NK-92 treated with Interleukin-12 subunit alpha and Interleukin-12 subunit beta, amount 100 ng/mL, for 24 hours (cell line): ENCODE data around the gene ZNF273.
"Not testable (repeated sequence)": the region's sequence is repeated elsewhere in the genome, so short reads cannot be mapped to it uniquely, and the experiment has no call there.

Source experiments
- DNase-seq: peaks from one replicate; lab custom pipeline; 2025; lab: John Stamatoyannopoulos, UW

ZNF273 gene

DNA sequence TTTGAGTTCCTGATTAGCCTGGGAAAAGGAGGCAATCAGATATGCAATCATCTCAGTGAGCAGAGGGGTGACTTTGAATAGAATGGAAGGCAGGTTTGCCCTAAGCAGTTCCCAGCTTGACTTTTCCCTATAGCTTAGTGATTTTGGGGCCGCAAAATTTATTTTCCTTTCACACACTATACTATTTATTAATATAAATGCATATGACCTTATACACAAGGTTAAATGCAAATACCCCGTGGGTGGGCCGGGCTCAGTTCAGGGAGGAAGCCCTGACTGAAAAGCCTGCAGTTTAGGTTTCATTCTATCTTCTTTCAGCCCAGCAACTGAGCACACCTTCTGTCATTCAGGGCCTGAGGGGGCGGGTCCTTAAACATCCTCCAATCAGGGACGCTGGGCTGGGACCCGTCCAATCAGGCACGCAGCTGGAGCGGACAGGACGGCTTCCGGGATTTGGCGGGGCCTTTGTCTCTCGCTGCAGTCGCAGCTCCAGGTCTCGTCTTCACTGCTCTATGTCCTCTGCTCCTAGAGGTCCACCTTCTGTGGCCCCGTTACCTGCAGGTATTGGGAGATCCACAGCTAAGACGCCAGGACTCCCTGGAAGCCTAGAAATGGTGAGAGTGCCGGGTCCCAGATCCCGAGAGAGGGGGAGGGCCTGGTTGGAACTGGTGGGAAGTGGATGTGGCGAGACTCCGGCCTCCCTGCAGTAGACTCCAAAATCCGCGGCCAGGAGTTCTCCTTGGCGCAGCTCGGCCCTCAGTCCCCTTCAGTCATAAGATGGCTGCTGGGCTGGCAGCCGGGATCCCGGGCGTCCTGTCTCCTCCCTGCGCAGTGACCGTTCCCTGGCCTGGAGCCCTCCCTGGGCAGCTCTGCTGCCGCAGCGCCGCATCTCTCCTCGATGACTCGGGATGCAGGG lies at the start of gene ZNF273:
Gene ZNF273 (plus strand): TSS at position 468 of the 916 bp plus-strand sequence. CDS start 45 bp downstream, at position 513.
- DNase-seq, result peak; percentile 88

DNA sequence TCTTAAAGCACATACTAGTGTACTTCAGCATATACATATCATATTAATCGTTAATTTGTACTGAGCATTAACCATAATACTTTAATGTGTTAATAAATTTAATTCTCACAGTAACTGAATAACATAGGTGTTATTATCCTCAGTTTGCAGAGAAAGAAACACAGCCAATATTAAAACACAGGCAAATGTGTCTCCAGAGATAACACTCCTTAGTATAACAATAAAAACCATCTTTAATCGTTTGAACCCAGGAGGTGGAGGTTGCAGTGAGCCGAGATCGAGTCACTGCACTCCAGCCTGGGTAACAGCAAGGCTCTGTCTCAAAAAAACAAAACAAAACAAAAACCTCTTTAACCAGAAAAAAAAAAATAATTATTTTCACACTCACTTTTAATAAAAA lies 49.4 kb upstream of the ZNF273 start:
- DNase-seq, result no peak

DNA sequence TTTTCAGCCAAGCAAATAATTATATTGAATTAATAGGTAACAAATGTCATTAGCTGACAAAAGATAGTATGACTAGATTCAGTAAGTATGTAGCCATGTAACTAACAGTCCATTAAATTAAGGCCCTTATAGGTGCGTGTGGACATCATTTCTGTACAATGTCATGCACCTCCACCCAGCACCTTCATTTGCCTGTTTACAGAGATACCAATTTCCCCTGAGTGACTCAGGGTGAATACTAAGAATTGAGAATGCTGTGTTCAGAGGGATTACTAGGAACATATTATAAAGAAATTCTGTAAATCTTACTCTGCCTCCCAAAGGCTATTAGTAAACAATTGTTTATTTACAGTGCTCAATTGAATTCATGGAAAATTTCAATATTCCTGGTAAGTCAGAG lies 48.1 kb upstream of the ZNF273 start:
- no peak for DNase-seq

DNA sequence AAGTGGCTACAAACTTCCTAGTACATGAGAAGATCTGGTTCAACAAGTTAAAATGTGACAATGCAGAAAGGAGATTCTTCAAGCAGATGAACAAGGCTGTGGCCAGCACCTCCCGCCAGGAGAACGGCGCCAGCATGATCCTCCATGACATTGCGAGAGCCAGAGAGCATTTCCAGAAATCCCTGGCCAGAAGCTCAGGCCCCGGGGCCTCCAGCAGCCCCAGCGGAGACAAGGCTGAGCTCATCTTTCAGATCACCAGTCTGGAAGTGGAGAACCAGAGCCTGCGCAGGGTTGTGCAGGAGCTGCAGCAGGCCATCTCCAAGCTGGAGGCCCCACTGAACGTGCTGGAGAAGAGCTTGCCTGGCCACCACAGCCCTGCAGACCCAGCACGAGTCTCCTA lies 40.1 kb upstream of the ZNF273 start:
- DNase-seq, result no peak

DNA sequence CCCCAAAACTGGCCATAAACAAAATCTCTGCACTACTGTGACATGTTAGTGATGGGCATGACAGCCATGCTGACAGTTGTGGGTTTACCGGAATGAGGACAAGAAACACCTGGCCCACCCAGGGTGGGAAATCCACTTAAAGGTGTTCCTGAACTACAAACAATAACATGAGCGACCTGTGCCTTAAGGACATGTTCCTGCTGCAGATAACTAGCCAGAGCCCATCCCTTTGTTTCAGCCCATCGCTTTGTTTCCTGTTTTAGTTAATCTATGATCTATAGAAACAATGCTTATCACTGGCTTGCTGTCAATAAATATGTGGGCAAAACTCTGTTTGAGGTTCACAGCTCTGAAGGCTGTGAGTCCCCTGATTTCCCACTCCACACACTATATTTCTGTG lies 39.5 kb upstream of the ZNF273 start:
- not testable (repeated sequence) for DNase-seq

DNA sequence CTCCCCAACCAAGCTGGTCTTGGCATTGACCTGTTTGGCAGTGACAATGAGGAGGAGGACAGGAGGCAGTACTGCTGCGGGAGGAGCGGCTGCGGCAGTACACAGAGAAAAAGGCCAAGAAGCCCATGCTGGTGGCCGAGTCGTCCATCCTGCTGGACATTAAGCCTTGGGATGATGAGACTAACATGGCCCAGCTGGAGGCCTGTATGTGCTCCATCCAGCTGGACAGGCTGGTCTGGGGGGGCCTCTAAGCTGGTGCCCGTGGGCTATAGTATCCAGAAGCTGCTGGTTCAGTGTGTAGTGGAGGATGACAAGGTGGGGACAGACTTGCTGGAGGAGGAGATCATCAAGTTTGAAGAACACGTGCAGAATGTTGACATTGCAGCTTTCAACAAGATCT lies 39.1 kb upstream of the ZNF273 start:
- no peak for DNase-seq

DNA sequence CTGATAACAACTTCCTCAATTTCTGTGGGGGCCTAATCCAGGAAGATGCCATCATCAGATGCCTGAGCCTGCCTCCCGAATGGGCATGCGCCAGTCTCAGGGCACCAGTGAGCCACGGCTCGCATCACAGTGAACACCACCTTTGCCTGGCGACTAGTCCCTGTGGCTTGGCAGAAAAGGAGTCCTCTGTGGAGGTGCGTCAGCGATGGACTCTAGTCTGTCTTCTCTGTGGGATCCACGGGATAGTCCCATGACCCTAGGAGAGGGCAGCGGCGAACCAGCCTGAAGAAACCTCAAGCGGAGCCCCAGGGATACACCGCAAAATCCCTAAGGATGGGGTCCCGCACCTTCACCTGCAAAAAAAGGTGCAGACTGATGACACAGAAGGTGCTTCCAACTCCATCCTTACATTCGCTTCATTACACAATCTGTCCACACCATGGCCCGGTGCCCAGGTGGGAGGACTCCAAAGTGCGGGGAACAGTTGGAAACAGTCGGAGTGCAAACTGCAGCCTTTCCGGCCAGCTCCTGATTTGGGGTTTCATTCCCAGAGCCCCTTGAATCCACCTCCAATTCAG lies 35.1 kb upstream of the ZNF273 start:
- no peak for DNase-seq

DNA sequence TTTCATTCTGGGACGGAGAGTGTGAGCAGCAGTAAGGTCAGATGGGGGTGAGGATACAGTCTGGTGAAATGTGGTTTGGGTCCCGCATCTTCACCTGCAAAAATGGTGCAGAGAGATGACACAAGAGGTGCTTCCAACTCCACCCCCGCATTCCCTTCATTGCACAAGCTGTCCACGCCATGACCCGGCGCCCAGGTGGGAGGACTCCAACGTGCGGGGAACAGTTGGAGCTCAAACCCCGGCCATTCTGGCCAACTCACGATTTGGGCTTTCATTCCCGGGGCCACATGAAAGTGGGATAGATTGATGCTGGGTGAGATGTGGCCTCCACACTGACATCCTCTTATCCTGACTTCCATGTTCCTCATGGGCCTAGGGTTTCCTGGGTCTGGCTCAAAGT lies 34.6 kb upstream of the ZNF273 start:
- no peak for DNase-seq

DNA sequence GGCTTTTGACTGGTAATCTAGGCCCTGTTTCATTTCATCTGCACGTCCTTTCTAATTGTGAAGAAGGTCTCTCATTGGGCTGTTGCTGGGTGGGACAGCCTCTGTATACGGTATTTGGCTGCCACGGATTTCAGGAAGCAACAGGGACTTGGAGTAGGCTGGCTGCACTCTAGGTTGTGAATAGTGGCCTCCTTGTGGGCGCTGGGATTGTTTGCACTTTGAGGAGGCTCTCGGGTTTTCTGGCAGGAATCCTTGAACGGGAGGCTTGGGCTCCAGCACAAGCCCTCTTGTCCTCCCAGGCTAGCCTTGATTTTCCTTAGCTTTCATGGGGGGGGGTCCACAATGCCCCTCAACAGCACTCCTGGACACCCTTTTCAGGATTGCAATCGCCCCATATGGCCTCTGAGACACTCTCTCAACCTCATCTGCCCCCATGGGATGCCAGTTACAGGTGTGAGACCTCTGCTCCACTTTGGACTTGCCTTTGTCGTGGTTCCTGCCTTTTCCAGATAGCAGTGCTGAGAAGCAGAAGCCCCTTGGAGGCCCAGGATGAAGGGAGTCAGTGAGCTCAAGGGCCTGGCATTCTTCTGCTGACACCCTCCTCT lies 33.9 kb upstream of the ZNF273 start:
- no peak for DNase-seq

DNA sequence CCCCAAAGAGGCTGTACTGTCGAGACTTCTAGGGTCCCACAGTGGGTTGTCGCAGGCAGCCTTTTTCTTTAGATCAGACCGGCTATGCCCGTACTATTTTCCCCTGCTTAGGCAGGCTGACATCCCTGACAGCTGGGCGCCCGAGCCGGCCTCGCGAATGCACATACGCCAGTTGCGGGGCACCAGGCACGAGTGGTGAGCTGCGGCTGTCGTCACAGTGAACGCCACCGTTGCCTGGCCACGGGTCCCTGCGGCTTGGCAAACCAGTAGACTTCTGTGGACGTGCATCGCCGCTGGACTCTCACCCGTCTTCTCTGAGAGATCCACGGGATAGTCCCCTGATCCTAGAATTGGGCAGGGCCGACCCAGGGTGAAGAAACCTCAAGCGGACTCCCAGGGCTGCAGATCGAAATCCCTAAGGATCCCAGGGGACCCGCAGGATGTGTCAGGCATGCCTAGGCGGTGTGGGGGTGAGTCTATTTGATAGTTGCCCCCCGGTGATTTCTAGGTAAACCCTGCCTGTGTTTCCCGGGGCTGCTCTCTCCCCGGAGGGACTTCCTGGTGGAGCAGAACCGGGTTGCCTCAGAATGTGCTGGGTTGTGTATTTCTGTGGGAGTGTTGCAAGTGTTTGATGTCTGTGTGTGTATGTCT lies 33.0 kb upstream of the ZNF273 start:
- DNase-seq, result no peak

DNA sequence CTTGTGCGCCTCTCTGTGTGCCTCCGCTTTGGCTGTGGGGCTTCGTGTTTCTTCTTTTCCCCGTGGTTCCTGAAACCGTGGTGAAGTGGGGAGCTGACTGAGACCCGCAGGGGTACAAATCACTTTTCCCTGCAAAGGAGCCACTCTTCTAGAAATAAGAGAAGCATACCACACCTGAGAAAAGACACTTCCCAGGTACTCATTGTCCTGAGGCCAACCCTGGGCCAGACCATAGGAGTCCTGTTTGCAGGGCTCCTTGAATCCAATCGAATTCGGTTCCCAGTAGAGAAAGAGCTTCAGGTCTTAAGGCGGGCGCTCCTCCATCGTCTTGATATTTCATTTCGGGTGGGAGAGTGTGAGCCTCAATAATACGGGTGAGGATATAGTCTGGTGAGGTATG lies 32.4 kb upstream of the ZNF273 start:
- DNase-seq, result no peak

DNA sequence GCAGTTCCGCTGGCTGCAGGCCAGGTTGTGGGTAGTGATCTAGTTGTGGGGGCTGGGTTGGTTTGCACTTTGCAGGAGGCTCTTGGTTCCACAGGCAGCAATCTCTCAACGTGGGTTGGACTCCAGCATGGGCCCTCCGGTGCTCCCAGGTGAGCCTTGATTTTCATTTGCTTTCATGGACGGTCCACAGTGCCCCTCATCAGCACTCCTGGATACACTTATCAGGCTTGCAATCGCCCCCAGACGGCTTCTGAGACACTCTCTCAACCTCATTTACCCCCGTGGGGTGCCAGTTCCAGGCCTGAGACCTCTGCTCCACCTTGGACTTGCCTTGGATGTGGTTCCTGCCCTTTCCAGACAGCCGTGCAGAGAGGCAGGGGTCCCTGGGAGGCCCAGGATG lies 31.3 kb upstream of the ZNF273 start:
- no peak for DNase-seq

DNA sequence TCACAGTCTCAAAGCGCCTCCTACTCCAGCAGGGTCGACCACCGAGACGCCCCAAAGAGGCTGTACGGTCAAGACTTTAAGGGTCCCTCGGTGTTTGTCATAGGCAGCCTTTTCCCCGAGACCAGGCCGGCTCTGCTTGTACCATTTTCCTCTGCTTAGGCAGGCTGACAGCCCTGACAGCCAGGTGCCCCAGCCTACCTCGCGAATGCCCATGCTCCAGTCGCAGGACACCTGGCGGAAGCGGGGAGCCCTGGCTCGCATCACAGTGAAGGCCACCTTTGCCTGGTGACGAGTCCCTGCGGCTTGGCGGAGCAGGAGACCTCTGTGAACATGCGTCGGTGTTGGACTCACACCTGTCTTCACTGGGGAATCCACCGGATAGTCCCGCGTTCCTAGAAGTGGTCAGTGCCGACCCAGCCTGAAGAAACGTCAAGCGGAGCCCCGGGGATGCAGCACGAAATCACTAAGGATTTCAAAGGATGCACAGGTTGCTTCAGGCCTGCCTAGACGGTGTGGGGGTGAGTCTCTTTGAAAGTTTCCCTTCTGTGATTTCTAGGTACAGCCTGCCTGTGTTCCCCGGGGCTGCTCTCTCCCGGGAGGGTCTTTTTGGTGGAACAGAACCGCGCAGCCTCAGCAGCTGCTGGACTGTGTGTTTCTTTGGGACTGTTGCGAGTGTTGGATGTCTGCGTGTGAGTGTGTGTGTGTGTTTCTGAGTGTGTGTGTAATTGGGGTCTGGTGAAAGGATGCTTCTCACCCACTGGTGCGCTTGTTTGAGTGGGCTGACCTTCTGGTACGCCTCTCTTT lies 30.5 kb upstream of the ZNF273 start:
- DNase-seq, result no peak

DNA sequence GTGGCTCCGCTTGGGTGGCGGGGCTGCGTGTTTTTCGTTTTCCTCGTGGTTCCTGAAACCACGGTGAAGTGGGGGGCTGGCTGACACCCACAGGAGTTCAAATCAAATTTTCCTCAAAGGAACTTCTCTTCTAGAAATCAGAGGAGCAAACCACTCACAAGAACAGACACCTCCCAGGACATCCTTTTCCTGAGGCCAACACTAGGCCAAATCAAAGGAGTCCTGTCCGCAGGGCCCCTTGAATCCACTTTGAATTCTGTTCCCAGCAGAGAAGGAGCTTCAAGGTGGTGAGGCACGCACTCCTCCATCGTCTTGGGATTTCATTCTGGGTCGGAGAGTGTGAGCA lies 29.9 kb upstream of the ZNF273 start:
- DNase-seq, result no peak

DNA sequence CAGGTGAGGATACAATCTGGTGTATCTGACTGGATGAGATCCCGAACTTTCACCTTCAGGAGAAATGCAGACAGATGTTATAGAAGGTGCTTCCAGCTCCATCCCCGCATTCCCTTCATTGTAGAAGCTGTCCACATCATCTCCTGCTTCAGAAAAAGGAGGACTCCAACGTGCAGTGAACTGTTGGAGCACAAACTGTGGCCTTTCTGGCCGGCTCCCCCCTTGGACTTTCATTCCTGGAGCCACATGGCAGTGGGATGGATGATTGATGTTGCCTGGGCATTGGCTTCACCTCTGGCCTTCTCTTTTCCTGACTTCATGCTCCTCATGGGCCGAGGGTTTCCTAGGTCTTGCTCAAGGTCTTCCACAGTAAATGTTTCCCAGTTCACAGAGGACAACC lies 29.6 kb upstream of the ZNF273 start:
- DNase-seq, result no peak

DNA sequence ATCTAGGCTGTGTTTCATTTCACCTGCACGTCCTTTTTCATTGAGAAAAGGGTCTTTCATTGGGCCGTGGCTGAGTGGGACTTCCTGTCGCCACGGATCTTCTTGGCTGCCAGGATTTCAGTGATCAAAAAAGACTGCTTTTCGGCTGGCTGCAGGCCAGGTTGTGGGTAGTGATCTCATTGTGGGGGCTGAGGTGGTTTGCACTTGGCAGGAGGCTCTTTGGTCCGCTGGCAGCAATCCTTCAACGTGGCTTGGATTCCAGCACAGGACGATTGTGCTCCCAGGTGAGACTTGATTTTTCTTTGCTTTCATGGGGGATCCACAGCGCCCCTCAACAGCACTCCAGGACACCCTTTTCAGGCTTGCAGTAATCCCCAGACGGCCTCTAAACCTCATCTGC lies 29.0 kb upstream of the ZNF273 start:
- no peak for DNase-seq

DNA sequence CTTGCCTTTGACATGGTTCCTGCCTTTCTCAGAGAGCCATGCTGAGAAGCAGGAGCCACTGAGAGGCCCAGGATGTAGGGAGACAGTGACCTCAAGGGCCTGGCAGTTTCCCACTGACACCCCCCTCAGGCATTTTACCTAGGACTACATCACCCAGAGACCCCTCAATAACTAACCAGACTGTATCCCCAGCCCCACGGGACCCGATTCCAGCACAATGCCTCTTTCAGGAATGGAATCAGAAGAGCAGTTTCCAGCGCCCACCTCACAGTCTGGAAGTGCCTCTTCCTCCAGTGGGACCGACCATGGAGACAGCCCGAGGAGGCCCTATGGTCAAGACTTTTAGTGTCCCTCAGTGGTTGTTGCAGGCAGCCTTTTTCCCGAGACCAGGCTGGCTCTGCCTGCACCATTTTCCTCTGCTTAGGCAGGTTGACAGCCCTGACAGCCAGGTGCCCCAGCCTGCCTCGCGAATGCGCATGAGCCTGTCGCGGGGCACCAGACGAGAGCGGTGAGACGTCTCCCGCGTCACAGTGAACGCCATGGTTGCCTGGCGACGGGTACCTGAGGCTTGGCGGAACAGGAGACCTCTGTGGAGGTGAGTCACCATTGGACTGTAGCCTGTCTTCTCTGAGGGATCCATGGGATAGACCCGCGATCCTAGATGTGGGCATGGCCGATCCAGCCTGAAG lies 28.4 kb upstream of the ZNF273 start:
- no peak for DNase-seq

DNA sequence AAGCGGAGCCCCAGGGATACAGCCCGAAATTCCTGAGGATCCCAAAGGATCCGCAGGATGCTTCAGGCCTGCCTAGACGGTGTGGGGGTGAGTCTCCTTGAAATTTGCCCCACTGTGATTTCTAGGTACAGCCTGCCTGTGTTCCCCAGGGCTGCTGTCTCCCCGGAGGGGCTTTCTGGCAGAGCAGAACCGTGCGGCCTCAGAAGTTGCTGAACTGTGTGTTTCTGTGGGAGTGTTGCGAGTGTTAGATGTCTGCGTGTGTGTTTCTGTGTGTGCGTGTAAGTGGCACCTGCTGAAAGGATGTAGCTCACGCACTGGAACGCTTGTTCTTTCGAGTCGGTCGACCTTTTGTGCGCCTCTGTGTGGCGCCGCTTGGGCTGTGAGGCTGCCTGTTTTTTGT lies 27.8 kb upstream of the ZNF273 start:
- no peak for DNase-seq

DNA sequence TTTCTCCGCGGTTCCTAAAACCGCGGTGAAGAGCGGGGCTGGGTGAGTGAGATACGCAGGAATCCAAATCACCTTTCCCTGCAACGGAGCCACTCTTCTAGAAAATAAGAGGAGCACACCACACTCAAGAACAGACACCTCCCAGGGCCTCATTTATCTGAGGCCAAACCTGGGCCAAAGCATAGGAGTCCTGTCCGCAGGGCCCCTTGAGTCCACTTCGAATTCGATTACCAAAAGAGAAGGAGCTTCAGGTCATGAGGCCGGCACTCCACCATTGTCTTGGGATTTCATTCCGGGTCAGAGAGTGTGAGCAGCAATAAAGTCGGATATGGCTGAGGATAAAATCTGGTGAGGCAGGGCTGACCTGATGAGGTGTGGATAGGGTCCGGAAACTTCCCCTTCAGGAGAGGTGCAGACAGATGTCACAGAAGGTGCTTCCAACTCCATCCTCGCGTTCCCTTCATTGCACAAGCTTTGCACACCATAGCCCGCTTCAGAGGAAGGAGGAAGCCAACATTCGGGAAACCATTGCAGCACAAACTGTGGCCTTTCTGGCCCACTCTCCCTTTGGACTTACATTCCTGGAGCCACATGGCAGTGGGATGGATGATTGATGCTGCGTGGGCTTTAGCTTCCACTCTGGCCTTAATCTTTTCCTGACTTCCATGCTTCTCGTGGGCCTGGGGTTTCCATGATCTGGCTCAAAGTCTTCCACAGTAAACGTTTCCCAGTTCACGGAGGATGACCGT lies 27.2 kb upstream of the ZNF273 start:
- no peak for DNase-seq

DNA sequence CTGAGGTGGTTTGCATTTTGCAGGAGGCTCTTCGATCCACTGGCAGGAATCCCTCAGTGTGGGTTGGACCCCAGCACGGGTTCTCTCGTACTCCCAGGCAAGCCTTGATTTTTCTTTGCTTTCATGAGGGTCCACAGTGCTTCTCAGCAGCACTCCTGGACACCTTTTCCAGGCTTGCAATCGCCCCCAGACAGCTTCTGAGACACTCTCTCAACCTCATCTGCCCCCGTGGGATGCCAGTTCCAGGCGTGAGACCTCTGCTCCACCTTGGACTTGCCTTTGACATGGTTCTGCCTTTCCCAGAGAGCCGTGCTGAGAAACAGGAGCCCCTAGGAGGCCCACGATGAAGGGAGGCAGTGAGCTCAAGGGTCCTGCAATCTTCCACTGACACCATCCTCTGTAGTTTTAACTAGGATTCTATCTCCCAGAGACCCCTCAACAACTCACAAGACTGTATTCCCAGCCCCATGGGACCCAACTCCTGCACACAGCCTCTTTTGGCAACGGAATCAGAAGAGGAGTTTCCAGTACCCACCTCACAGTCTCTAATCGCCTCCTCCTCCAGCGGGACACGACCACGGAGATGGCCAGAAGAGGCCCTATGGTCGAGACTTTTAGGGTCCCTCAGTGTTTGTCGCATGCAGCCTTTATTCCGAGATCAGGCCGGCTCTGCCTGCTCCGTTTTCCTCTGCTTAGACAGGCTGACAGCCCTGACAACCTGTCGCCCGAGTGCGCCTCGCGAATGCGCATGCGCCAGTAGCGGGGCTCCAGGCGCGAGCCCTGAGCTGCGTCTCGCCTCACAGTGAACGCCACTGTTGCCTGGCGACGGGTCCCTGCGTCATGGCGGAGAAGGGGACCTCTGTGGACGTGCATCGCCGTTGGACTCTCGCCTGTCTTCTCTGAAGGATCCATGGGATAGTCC lies 26.0 kb upstream of the ZNF273 start:
- DNase-seq, result no peak
